Endodermal cell (in vitro differentiated cells): ENCODE results near the gene PGGHG. TPM values are rescaled to one million over a fixed set of nuclear protein-coding genes. Genes with fewer than 3 reads are reported as not detected.

Experiments
- DNase-seq: peaks from one replicate; pipeline ENCODE4 v3.0.0-alpha.2; 2017
- H3K27ac ChIP-seq: 2 replicates; pipeline ENCODE4 v1.5.1; 2013; ENCODE audit warnings: mild to moderate bottlenecking, low read depth, low read length, moderate library complexity
- H3K27me3 ChIP-seq: 2 replicates; pipeline ENCODE4 v1.6.1; 2013; ENCODE audit warnings: mild to moderate bottlenecking, low read length, moderate library complexity; ENCODE audit not compliant: insufficient read depth, control insufficient read depth, poor library complexity, severe bottlenecking
- H3K36me3 ChIP-seq: 2 replicates; pipeline ENCODE4 v1.7.0; 2013; ENCODE audit warnings: mild to moderate bottlenecking, low read length, moderate library complexity; ENCODE audit not compliant: control insufficient read depth, insufficient read depth
- H3K4me1 ChIP-seq: one replicate; pipeline ENCODE4 v1.7.0; 2013; ENCODE audit warnings: low read length; ENCODE audit not compliant: control insufficient read depth, insufficient read depth
- H3K4me3 ChIP-seq: 2 replicates; pipeline ENCODE4 v1.5.1; 2013; ENCODE audit warnings: mild to moderate bottlenecking, low read length, moderate library complexity
- H3K9ac ChIP-seq: 2 replicates; pipeline ENCODE4 v1.6.1; 2013; ENCODE audit warnings: mild to moderate bottlenecking, low read length, moderate library complexity; ENCODE audit not compliant: poor library complexity, severe bottlenecking; ENCODE audit errors: extremely low read depth
- H3K9me3 ChIP-seq: 2 replicates; pipeline ENCODE4 v1.6.1; 2013; ENCODE audit warnings: mild to moderate bottlenecking, low read length, moderate library complexity; ENCODE audit not compliant: control insufficient read depth
- H3K27ac Mint-ChIP-seq: 2 replicates; pipeline ENCODE4 v1.8.0; 2020; ENCODE audit warnings: mixed read lengths
- H3K27me3 Mint-ChIP-seq: 2 replicates; pipeline ENCODE4 v1.8.0; 2021; ENCODE audit warnings: mild to moderate bottlenecking, mixed read lengths; ENCODE audit not compliant: insufficient read depth
- H3K36me3 Mint-ChIP-seq: 2 replicates; pipeline ENCODE4 v1.8.0; 2020; ENCODE audit warnings: low read depth, mixed read lengths
- H3K4me1 Mint-ChIP-seq: 2 replicates; pipeline ENCODE4 v1.8.0; 2020; ENCODE audit warnings: mixed read lengths
- H3K4me3 Mint-ChIP-seq: 2 replicates; pipeline ENCODE4 v1.8.0; 2020; ENCODE audit warnings: mild to moderate bottlenecking, moderate library complexity, mixed read lengths
- H3K9me3 Mint-ChIP-seq: 2 replicates; pipeline ENCODE4 v1.8.0; 2020; ENCODE audit warnings: mild to moderate bottlenecking, mixed read lengths
- CTCF ChIP-seq: fragments of 200-600 bp; sonication (generic); conservative IDR thresholded peaks from 2 replicates; pipeline ENCODE4 v1.5.0; 2021; ENCODE audit warnings: antibody characterized with exemption, mild to moderate bottlenecking
- WGBS, 2 experiments: methylation state at CpG; one replicate each; pipeline versions ENCODE4 v1.1.5 to v1.1.7; 2013; ENCODE audit warnings: missing lambda C conversion rate in 2 of 2, mixed read lengths in 1 of 2; ENCODE audit not compliant: insufficient coverage in 1 of 2, insufficient read length in 1 of 2; 5-methylcytosine and 5-hydroxymethylcytosine counted together
- total RNA-seq, 2 donors: library from RNA; stranded (reverse); fragmentation: NEBNext Ultra II Directional in 1 of 2; extraction: Animal tissue kit (Norgen Biotek cat#: 25700) in 1 of 2; gene quantifications; 2 replicates in 1 of 2; 3 replicates in 1 of 2; pipeline ENCODE4 v1.2.1, GENCODE V29; 2021

PGGHG gene
- total RNA-seq, 2 donors from 2014 or later: 129 to 186 TPM

DNA sequence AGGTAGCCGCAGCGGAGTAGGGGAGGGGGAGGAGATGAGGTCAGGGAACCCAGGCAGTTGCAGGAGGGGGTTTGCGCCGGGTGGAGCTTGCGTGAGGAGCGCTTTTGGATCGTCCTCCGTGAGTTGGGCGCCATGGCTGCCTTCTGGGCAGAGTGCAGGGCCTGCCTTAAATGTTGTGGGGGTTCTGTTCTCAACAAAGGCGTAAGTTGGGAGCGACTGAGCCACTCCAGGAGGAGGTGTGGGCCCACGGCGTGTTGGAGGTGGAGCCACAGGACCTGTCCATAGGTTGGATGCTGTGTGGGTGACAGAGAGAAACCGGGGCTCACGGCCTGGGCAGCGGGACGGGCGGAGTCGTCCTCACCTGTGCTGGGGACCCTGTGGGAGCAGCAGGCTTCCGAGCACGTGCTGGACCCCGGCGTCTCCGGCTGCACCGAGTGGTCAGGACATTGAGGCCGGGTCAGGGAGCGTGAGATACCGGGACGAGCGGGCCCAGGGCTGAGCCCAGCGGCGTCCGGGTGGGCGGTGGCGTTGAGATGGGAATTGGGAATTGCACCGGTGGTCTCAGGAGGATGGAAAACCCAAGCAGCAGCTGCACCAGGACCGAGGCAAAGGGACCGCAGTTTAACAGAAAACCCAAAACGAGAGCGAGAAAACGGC, 977 bp upstream of the PGGHG start:
- Mint-ChIP-seq H3K4me1 (peaks cover 15% of the 10 kb centered on the region), H3K27ac (peak overlapping the region; percentile 55), H3K4me3 (peak overlapping the region; percentile 66), H3K9me3 (no peaks in the 10 kb centered on the region), H3K27me3 (peaks cover 26% of the 10 kb centered on the region), H3K36me3 (peaks cover 14% of the 10 kb centered on the region)
- Histone ChIP-seq H3K9ac (peak overlapping the region; percentile 30), H3K27me3 (peaks cover 17% of the 10 kb centered on the region), H3K4me1 (no peaks in the 10 kb centered on the region), H3K36me3 (no peaks in the 10 kb centered on the region), H3K27ac (no peak overlapping the region), H3K4me3 (peak overlapping the region; percentile 79), H3K9me3 (no peaks in the 10 kb centered on the region)
- 23 to 50% methylated on average over 7 to 41 of the region's 41 CpGs for WGBS, 2 experiments
- peak; percentile 67 for DNase-seq
- TF ChIP-seq CTCF: no peak

GRCh38 chr11:289398-289711, 429 bp downstream of the PGGHG start:
- Mint-ChIP-seq H3K36me3 (peaks cover 15% of the 10 kb centered on the region), H3K4me3 (peak overlapping the region; percentile 63), H3K9me3 (no peaks in the 10 kb centered on the region), H3K4me1 (peaks cover 15% of the 10 kb centered on the region), H3K27ac (no peak overlapping the region), H3K27me3 (peaks cover 23% of the 10 kb centered on the region)
- H3K9me3 ChIP-seq: no peaks in the 10 kb centered on the region
- TF ChIP-seq CTCF: no peak
- H3K27ac ChIP-seq: no peak overlapping the region
- H3K4me3 ChIP-seq: peak overlapping the region; percentile 79
- H3K4me1 ChIP-seq: no peaks in the 10 kb centered on the region
- whole genome bisulfite sequencing, 2 experiments: 52 to 82% methylated on average over 6 to 10 of the region's 14 CpGs
- DNase-seq: no peak
- peaks cover 17% of the 10 kb centered on the region for H3K27me3 ChIP-seq
- peak overlapping the region; percentile 3 for H3K9ac ChIP-seq
- peaks cover 6% of the 10 kb centered on the region for H3K36me3 ChIP-seq

DNA sequence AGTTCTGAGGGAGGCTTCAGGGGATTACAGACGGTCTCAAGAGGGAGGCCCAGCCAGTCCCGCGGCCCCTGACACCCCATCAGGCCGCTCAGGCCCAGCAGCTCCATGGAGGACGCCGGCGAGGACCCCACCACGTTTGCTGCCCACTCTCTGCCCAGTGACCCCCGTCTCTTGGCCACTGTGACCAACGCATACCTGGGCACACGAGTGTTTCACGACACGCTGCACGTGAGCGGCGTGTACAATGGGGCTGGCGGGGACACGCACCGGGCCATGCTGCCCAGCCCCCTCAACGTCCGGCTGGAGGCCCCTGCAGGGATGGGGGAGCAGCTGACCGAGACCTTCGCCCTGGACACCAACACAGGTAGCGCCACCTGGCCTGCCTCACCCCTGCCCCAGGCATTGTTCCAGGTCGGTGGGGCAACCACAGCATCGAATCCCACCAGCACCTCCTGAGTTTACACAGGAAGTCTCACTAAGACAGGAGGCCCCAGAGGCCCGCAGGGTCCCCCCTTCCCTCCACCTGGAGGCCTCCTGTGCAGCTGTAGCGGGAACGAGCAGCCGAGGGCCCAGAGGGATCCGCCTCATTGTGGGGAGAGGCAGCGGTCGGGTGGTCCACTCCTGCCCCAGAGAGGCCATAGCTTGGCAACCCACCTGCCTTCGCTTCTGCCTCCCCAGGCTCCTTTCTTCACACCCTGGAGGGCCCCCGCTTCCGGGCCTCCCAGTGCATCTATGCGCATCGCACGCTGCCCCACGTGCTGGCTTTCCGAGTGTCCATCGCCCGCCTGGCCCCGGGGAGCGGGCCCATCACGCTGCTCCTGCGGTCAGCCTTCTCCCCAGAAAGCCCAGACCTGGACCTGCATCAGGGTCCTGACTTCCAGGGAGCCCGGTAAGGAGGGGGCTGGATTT, 1.0 kb downstream of the PGGHG start:
- peaks cover 22% of the 10 kb centered on the region for H3K27me3 Mint-ChIP-seq
- H3K9ac ChIP-seq: peak overlapping the region; percentile 3
- no peak overlapping the region for H3K27ac ChIP-seq

More for the DNA sequence above, 1.0 kb downstream of the PGGHG start:
- Mint-ChIP-seq H3K4me3 (peak overlapping the region; percentile 63), H3K36me3 (peaks cover 15% of the 10 kb centered on the region), H3K9me3 (no peaks in the 10 kb centered on the region), H3K27ac (no peak overlapping the region), H3K4me1 (peaks cover 15% of the 10 kb centered on the region)
- H3K36me3 ChIP-seq: peaks cover 6% of the 10 kb centered on the region
- no peak for TF ChIP-seq CTCF
- peak; percentile 55 for DNase-seq
- no peaks in the 10 kb centered on the region for H3K4me1 ChIP-seq
- H3K27me3 ChIP-seq: peaks cover 17% of the 10 kb centered on the region
- H3K4me3 ChIP-seq: peak overlapping the region; percentile 79
- WGBS, 2 experiments: 91 to 94% methylated on average over 22 to 48 of the region's 48 CpGs
- no peaks in the 10 kb centered on the region for H3K9me3 ChIP-seq
